A549 (cell line): ENCODE data around the gene OR6C75.
"Not testable (repeated sequence)": the region's sequence is repeated elsewhere in the genome, so short reads cannot be mapped to it uniquely, and the experiment has no call there.

Source experiments
- CBX8 ChIP-seq: fragments of 200-600 bp; sonication (generic); IDR thresholded peaks from 2 replicates; pipeline ENCODE4 v1.6.1; 2016
- CEBPB ChIP-seq, 2 experiments: fragments of >200 bp in 1 of 2; sonication (Bioruptor Twin) in 1 of 2; formaldehyde crosslinking in 1 of 2; IDR thresholded peaks; 2 replicates each; pipeline ENCODE4 v1.6.1; 2012 to 2016
- CTCF ChIP-seq: fragments of >200 bp; sonication (Bioruptor Twin); formaldehyde crosslinking; IDR thresholded peaks from 3 replicates; pipeline ENCODE4 v1.5.1; 2016
- HOXA7 ChIP-seq: fragments of 250-450 bp; sonication (Bioruptor Pico); IDR thresholded peaks from 2 replicates; pipeline ENCODE4 v1.5.0; 2020; ENCODE audit warnings: mild to moderate bottlenecking, moderate library complexity
- JUN ChIP-seq, 2 experiments: fragments of >200 bp; sonication (Bioruptor Twin); formaldehyde crosslinking; IDR thresholded peaks; 2 replicates in 1 of 2; 3 replicates in 1 of 2; pipeline ENCODE4 v1.6.1; 2016 to 2017
- KDM1A ChIP-seq: fragments of 200-600 bp; sonication (generic); IDR thresholded peaks from 2 replicates; pipeline ENCODE4 v1.6.1; 2016; ENCODE audit warnings: low read depth, mild to moderate bottlenecking
- MAZ ChIP-seq: fragments of 150-350 bp; IDR thresholded peaks from 2 replicates; pipeline ENCODE4 v1.6.1; 2014; ENCODE audit warnings: antibody characterized with exemption, low read depth, low read length, borderline replicate concordance
- MYC ChIP-seq: IDR thresholded peaks from 2 replicates; pipeline ENCODE4 v1.6.1; 2012; ENCODE audit warnings: mild to moderate bottlenecking, inconsistent platforms, low read length, improper control_type of control experiment, borderline replicate concordance
- POLR2A ChIP-seq: IDR thresholded peaks from 2 replicates; pipeline ENCODE4 v1.6.1; 2012; ENCODE audit warnings: mild to moderate bottlenecking, low read length
- RAD21 ChIP-seq, 2 experiments: fragments of >200 bp in 1 of 2; sonication (Bioruptor Twin) in 1 of 2; formaldehyde crosslinking in 1 of 2; IDR thresholded peaks in 1 of 2; conservative IDR thresholded peaks in 1 of 2; 2 replicates in 1 of 2; 3 replicates in 1 of 2; pipeline ENCODE4 v1.6.1; 2012 to 2018; ENCODE audit warnings: inconsistent platforms in 1 of 2
- REST ChIP-seq: fragments of 200-600 bp; sonication (generic); IDR thresholded peaks from 2 replicates; pipeline ENCODE4 v1.6.1; 2016; ENCODE audit warnings: antibody characterized with exemption, mild to moderate bottlenecking, moderate library complexity
- RFX5 ChIP-seq: fragments of 450-650 bp; IDR thresholded peaks from 2 replicates; pipeline ENCODE4 v1.7.1; 2014; ENCODE audit warnings: antibody characterized with exemption, mild to moderate bottlenecking, moderate library complexity
- SREBF2 ChIP-seq: fragments of 450-650 bp; IDR thresholded peaks from 2 replicates; pipeline ENCODE4 v1.6.1; 2014; ENCODE audit warnings: mild to moderate bottlenecking, moderate library complexity

- not testable (repeated sequence) for TF ChIP-seq CTCF; POLR2A; RFX5; MAZ; REST; KDM1A; CEBPB (IDR thresholded peaks at IDR 0.05); CBX8; HOXA7; SREBF2; JUN (IDR thresholded peaks at IDR 0.05); MYC; RAD21 (conservative IDR thresholded peaks at IDR 0.05 in 1 of 2, IDR thresholded peaks at IDR 0.05 in 1 of 2)
These were observed 51.6 kb downstream of the OR6C75 start for GRCh38 chr12:55414396-55414823.
